Stimulated activated CD8-positive, alpha-beta memory T cell treated with anti-CD3 and anti-CD28 coated beads, Interleukin-7, amount 100 ng/mL, for 4 hours (primary cell): Measurements from ENCODE around the gene TNS2.

Experiments used
- DNase-seq, 2 donors: peaks; one replicate each; pipeline ENCODE4 v3.0.0-alpha.2; 2020; ENCODE audit warnings: low read depth in 2 of 2

The TNS2 gene

GRCh38 chr12:53042607-53043454, 7.0 kb upstream of the TNS2 start:
- DNase-seq, result no peak

- no peak for DNase-seq
Observed at GRCh38 chr12:53044052-53044581, 5.7 kb upstream of the TNS2 start.

- DNase-seq, result no peak
Observed at GRCh38 chr12:53044896-53045695, 4.8 kb upstream of the TNS2 start.

- no peak for DNase-seq
Observed at GRCh38 chr12:53045696-53046045, 4.2 kb upstream of the TNS2 start.

- DNase-seq, result no peak
Observed at GRCh38 chr12:53046655-53047220, 3.1 kb upstream of the TNS2 start.

GRCh38 chr12:53047221-53048032, 2.4 kb upstream of the TNS2 start:
- peak; percentile 15 to 66 for DNase-seq

- DNase-seq, result no peak
Observed at GRCh38 chr12:53048033-53048779, 1.7 kb upstream of the TNS2 start.

- DNase-seq, result no peak
Observed at GRCh38 chr12:53048780-53049401, 974 bp upstream of the TNS2 start.

GRCh38 chr12:53050426-53051057, 677 bp downstream of the TNS2 start:
- DNase-seq, result no peak

- no peak for DNase-seq
Observed at GRCh38 chr12:53051058-53051880, 1.4 kb downstream of the TNS2 start.

- no peak for DNase-seq
Observed at GRCh38 chr12:53051881-53052412, 2.1 kb downstream of the TNS2 start.

- DNase-seq, result no peak
Observed at GRCh38 chr12:53052419-53053217, 2.8 kb downstream of the TNS2 start.

GRCh38 chr12:53053218-53054111, 3.6 kb downstream of the TNS2 start:
- peak in 1 of 2 donors; percentile 34 for DNase-seq

- DNase-seq, result peak; percentile 86 to 90
Observed at GRCh38 chr12:53054112-53054878, 4.4 kb downstream of the TNS2 start.

GRCh38 chr12:53055471-53056266, 5.8 kb downstream of the TNS2 start:
- no peak for DNase-seq
